HEK293T (cell line): ENCODE results near the gene AFF1.
"Not testable (repeated sequence)": the region's sequence is repeated elsewhere in the genome, so short reads cannot be mapped to it uniquely, and the experiment has no call there.

Experiments
- ARNT ChIP-seq: fragments of 450-650 bp; IDR thresholded peaks from 2 replicates; pipeline ENCODE4 v1.6.1; 2017; ENCODE audit warnings: mild to moderate bottlenecking
- BHLHE40 ChIP-seq: fragments of 450-650 bp; IDR thresholded peaks from 2 replicates; pipeline ENCODE4 v1.6.1; 2016; ENCODE audit warnings: mild to moderate bottlenecking, moderate library complexity, borderline replicate concordance
- ELF4 ChIP-seq: fragments of 450-650 bp; IDR thresholded peaks from 2 replicates; pipeline ENCODE4 v1.6.1; 2017; ENCODE audit warnings: antibody characterized with exemption
- FOXA1 ChIP-seq: fragments of 450-650 bp; IDR thresholded peaks from 2 replicates; pipeline ENCODE4 v1.6.1; 2016; ENCODE audit warnings: mild to moderate bottlenecking
- FOXK2 ChIP-seq: fragments of 450-650 bp; IDR thresholded peaks from 2 replicates; pipeline ENCODE4 v1.6.1; 2016; ENCODE audit warnings: mild to moderate bottlenecking
- FOXM1 ChIP-seq: fragments of 450-650 bp; IDR thresholded peaks from 2 replicates; pipeline ENCODE4 v1.6.1; 2017; ENCODE audit warnings: mild to moderate bottlenecking, borderline replicate concordance
- SP1 ChIP-seq: fragments of 450-650 bp; IDR thresholded peaks from 2 replicates; pipeline ENCODE4 v1.6.1; 2017
- SUZ12 ChIP-seq: fragments of 450-650 bp; IDR thresholded peaks from 2 replicates; pipeline ENCODE4 v1.6.1; 2016; ENCODE audit warnings: mild to moderate bottlenecking
- TARDBP ChIP-seq: fragments of 450-650 bp; IDR thresholded peaks from 2 replicates; pipeline ENCODE4 v1.6.1; 2016
- ZNF384 ChIP-seq: fragments of 450-650 bp; IDR thresholded peaks from 2 replicates; pipeline ENCODE4 v1.6.1; 2016

DNA sequence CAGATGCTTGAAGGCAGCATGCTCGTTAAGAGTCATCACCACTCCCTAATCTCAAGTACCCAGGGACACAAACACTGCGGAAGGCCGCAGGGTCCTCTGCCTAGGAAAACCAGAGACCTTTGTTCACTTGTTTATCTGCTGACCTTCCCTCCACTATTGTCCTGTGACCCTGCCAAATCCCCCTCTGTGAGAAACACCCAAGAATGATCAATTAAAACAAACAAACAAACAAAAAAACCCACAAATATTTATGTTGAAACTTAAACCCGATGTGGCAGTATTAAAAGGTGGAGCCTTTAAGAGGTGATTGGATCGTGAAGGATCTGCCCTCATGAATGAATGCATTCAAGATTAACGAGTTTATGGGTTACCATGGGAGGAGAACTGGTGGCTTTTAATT lies 61.7 kb downstream of the AFF1 start:
- TF ChIP-seq ZNF384, SUZ12, FOXA1, SP1, FOXM1, ELF4, TARDBP, FOXK2, BHLHE40, ARNT: not testable (repeated sequence)
